Chondrocyte (in vitro differentiated cells): ENCODE data around the gene IRAK2. TPM values are rescaled to one million over a fixed set of nuclear protein-coding genes. Genes with fewer than 3 reads are reported as not detected.

Experiments used
- DNase-seq: peaks from one replicate; pipeline ENCODE4 v3.0.0; 2021; ENCODE audit warnings: mixed read lengths, low spot score
- H3K27ac Mint-ChIP-seq: one replicate; pipeline ENCODE4 v1.8.0; 2021; ENCODE audit warnings: mild to moderate bottlenecking, moderate library complexity, mixed read lengths; ENCODE audit not compliant: unreplicated experiment
- H3K27me3 Mint-ChIP-seq: 2 replicates; pipeline ENCODE4 v1.8.0; 2021; ENCODE audit warnings: low read depth, mixed read lengths
- H3K36me3 Mint-ChIP-seq: 2 replicates; pipeline ENCODE4 v1.8.0; 2021; ENCODE audit warnings: low read depth, mixed read lengths
- H3K4me1 Mint-ChIP-seq: 2 replicates; pipeline ENCODE4 v1.8.0; 2021; ENCODE audit warnings: low read depth, mild to moderate bottlenecking, mixed read lengths
- H3K4me3 Mint-ChIP-seq: one replicate; pipeline ENCODE4 v1.8.0; 2021; ENCODE audit warnings: mild to moderate bottlenecking, moderate library complexity, mixed read lengths; ENCODE audit not compliant: unreplicated experiment
- H3K9me3 Mint-ChIP-seq: 2 replicates; pipeline ENCODE4 v1.8.0; 2021; ENCODE audit warnings: low read depth, mixed read lengths
- total RNA-seq: library from RNA; stranded (reverse); gene quantifications from 3 replicates; pipeline ENCODE4 v1.2.1, GENCODE V29; 2021
- TF ChIP-seq, protein P1 (sequence below): fragments of 200-600 bp; sonication (generic); IDR thresholded peaks from 2 replicates; pipeline ENCODE4 v1.5.0; 2021; ENCODE audit warnings: antibody characterized with exemption, mild to moderate bottlenecking, moderate library complexity

The IRAK2 gene
- total RNA-seq, 1 donor from 2014 or later, result 1.6 TPM

DNA sequence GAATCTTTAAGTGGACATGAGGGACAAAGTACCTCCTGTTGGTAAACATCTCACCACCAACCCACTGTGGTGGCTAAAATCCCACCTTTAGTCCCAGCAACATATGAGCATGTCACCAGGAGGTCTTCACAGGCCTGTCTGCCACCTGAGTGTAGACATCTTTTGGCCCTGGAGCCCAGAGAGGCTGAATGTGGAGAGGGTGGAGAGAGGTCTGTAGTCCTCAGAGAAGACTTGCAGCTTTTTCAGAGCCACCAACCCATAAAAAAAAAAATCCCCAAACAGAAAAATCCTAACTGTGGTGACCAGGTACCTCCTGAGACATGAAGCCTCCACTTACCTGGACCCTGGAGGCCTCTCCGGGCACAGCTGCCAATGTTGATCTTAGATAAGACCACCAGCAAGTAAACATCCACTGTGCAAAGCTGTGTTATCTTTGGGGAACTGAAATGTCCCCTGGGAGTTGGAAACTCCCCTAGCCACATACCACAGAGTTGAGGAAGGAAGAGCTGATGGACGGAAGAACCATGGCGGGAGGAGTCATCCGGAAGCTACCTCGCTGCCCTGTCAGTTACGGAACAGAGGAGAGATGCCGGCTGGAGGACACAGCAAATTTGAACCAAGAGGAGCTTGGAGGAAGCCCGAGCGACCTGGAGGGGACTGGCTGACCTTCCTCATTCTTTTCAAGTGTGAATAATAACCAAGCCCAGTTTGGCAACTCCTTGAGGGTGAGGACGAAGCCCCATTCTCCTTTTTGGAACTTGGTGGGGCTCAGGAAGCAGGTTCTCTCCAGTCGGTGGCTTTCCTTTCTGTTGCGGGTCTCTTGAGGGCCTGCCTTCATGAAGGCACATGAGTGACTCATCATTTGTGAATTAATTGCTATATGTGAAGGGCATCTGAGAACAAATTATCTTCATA, 128.0 kb downstream of the IRAK2 start, which contains the start of gene GHRL:
Gene GHRL, minus strand, starts transcription at position 443 of the 915 bp plus-strand sequence. CDS start 2,767 bp downstream, outside the sequence.
- Mint-ChIP-seq H3K9me3 (no peaks in the 10 kb centered on the region), H3K27ac (peak within 1 kb of the TSS; percentile 17), H3K27me3 (no peaks in the 10 kb centered on the region), H3K36me3 (peaks cover 8% of the 10 kb centered on the region), H3K4me3 (no peak within 1 kb of the TSS), H3K4me1 (peaks cover 21% of the 10 kb centered on the region)
- TF ChIP-seq, protein P1, sequence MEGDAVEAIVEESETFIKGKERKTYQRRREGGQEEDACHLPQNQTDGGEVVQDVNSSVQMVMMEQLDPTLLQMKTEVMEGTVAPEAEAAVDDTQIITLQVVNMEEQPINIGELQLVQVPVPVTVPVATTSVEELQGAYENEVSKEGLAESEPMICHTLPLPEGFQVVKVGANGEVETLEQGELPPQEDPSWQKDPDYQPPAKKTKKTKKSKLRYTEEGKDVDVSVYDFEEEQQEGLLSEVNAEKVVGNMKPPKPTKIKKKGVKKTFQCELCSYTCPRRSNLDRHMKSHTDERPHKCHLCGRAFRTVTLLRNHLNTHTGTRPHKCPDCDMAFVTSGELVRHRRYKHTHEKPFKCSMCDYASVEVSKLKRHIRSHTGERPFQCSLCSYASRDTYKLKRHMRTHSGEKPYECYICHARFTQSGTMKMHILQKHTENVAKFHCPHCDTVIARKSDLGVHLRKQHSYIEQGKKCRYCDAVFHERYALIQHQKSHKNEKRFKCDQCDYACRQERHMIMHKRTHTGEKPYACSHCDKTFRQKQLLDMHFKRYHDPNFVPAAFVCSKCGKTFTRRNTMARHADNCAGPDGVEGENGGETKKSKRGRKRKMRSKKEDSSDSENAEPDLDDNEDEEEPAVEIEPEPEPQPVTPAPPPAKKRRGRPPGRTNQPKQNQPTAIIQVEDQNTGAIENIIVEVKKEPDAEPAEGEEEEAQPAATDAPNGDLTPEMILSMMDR, result no peak
- DNase-seq, result peak; percentile 37

Other genes starting within 250 kb of the IRAK2 start
- 20.8 to 26.4 TPM (median 21.3 TPM) in 3 replicates for gene IL17RC, start 247.8 kb upstream of the IRAK2 start, total RNA-seq
- gene CRELD1, start 231.1 kb upstream of the IRAK2 start, total RNA-seq, result 26.5 to 29.9 TPM (median 28.2 TPM) in 3 replicates
- gene PRRT3, start 212.5 kb upstream of the IRAK2 start, total RNA-seq, result 3.9 to 7.6 TPM (median 3.9 TPM) in 3 replicates
- 51.5 to 60.0 TPM (median 52.9 TPM) in 3 replicates for gene EMC3, start 178.1 kb upstream of the IRAK2 start, total RNA-seq
- gene FANCD2, start 138.5 kb upstream of the IRAK2 start, total RNA-seq, result 3.6 to 8.1 TPM (median 3.6 TPM) in 3 replicates
- not detected in 3 replicates for gene FANCD2OS, start 56.7 kb upstream of the IRAK2 start, total RNA-seq
- gene BRK1, start 49.2 kb upstream of the IRAK2 start, total RNA-seq, result 113 to 122 TPM (median 117 TPM) in 3 replicates
- 31.4 to 39.1 TPM (median 38.5 TPM) in 3 replicates for gene VHL, start 23.1 kb upstream of the IRAK2 start, total RNA-seq
- gene TATDN2, start 83.5 kb downstream of the IRAK2 start, total RNA-seq, result 29.9 to 41.5 TPM (median 31.8 TPM) in 3 replicates
- gene GHRL, start 128.0 kb downstream of the IRAK2 start, total RNA-seq, result not detected in 3 replicates
- gene SEC13, start 156.2 kb downstream of the IRAK2 start, total RNA-seq, result 197 to 243 TPM (median 198 TPM) in 3 replicates